UCSD-AML1 (cell line): ENCODE measurements around the gene KCNH6.
A peak's percentile ranks its signal among the peaks of the same experiment; 100 is the strongest.

Source experiments
- DNase-seq: peaks from one replicate; lab custom pipeline; 2025; ENCODE audit not compliant: unreplicated experiment; lab: John Stamatoyannopoulos, UW

Gene KCNH6

GRCh38 chr17:63534078-63534570 is 11.0 kb downstream of the KCNH6 start:
- DNase-seq: no peak

- DNase-seq: no peak
Measured at GRCh38 chr17:63534816-63535455, 11.8 kb downstream of the KCNH6 start.

DNA sequence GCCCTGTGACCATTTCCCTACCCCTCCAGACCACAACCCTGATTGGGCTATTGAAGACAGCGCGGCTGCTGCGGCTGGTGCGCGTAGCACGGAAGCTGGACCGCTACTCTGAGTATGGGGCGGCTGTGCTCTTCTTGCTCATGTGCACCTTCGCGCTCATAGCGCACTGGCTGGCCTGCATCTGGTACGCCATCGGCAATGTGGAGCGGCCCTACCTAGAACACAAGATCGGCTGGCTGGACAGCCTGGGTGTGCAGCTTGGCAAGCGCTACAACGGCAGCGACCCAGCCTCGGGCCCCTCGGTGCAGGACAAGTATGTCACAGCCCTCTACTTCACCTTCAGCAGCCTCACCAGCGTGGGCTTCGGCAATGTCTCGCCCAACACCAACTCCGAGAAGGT is 12.5 kb downstream of the KCNH6 start:
- DNase-seq: no peak

GRCh38 chr17:63537001-63537400 is 13.8 kb downstream of the KCNH6 start:
- DNase-seq: no peak

DNA sequence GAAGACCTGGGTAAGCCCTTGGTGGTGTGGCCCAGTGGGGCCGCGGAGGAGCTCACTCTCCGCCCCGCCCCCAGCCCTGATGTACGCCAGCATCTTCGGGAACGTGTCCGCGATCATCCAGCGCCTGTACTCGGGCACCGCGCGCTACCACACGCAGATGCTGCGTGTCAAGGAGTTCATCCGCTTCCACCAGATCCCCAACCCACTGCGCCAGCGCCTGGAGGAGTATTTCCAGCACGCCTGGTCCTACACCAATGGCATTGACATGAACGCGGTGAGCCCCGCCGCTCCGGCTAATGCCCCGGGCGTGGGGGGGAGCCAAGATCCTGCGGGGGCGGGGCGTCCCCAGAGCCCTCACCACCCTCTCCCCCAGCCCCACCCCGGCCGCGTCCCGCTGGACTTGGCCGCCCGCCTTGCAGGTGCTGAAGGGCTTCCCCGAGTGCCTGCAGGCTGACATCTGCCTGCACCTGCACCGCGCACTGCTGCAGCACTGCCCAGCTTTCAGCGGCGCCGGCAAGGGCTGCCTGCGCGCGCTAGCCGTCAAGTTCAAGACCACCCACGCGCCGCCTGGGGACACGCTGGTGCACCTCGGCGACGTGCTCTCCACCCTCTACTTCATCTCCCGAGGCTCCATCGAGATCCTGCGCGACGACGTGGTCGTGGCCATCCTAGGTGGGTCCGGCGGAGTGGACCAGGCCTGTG is 15.0 kb downstream of the KCNH6 start:
- no peak for DNase-seq

DNA sequence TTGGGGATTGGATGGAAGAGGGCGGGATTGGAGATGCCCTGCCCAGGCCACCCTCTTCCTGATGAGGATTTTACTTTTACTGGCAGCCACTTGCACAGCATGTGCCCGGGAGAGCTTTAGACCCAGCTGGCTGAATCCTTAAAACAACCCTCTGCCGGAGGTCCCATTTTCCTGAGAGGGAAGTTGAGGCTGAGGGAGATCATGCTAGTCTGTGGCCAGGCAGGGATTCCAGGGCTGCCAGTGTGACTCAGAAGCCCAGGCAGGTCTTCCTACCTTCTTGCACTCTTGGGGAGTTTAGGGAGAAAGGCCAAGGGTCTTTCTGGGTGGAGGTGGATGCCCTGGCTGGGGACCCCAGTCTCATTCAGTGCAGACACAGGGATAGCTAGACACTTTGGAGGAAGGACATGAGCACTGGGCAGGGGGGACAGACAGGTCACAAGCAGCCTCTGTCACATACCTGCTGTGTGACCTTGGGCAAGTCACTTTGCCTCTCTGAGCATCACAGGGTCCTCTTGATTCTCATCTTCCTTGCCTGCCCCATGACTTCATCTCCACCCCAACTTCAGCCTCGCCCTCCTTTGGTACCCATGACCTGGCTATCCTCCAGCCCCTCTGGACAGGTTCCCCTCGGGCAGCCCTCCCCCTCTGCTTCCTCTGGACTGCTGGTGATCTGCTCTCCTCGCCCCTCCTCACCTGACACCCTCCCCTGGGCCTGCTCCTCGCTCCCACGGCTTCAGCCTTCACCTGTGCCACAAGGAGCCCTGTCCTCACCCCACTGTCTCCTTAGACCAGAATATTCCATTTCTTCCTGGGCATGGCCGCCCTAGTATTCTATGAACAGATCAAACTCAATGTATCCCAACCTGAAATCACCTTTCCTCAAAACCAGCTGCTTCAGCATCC is 15.8 kb downstream of the KCNH6 start:
- DNase-seq: no peak

DNA sequence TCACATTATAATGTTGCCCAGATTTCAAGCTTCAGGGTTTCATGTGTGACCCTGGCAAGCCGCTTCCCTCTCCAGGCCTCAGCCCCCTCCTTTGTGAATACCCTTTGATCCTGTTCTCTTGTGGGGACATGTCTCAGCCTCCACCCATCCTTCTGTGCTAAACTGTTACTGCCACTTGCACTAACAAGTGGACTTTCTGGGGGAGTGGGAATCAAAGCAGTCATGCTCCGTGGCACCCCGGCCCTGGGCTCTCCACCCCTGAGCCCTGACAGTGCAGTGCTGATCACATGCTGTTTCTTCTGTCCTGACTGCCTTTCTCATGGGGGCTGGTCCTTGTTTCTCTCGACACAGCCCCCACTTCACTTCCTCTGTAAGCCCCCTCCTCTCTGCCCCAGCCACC is 17.4 kb downstream of the KCNH6 start:
- DNase-seq: no peak

DNA sequence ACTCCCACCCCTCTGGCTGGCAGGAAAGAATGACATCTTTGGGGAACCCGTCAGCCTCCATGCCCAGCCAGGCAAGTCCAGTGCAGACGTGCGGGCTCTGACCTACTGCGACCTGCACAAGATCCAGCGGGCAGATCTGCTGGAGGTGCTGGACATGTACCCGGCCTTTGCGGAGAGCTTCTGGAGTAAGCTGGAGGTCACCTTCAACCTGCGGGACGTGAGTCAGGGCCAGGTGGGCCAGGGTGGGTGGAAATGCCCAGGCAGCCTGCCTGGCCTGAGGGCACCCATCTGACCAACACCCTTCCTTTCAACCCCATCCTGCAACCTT is 19.0 kb downstream of the KCNH6 start:
- DNase-seq: no peak

- DNase-seq: no peak
Measured at GRCh38 chr17:63542942-63543821, 20.0 kb downstream of the KCNH6 start.

DNA sequence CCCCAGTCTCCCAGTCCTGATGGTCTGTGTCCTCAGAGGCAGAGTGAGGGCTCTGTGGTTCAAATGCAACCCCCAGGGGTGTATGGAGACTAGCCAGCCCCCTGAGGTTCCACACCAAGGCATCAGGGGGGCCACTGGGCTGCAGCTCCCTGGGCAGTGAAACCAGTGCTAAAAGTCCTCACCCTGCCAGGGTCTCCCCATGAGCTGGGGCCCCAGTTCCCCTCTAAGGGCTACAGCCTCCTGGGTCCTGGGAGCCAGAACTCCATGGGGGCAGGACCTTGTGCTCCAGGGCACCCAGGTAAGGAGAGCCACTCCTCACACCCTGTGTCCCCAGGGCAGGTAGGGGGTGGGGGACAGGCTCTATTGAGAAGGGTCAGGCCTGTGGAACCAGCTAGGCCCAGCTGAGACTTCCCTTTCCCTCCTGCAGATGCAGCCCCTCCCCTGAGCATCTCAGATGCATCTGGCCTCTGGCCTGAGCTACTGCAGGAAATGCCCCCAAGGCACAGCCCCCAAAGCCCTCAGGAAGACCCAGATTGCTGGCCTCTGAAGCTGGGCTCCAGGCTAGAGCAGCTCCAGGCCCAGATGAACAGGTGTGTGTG is 20.8 kb downstream of the KCNH6 start:
- DNase-seq: no peak

DNA sequence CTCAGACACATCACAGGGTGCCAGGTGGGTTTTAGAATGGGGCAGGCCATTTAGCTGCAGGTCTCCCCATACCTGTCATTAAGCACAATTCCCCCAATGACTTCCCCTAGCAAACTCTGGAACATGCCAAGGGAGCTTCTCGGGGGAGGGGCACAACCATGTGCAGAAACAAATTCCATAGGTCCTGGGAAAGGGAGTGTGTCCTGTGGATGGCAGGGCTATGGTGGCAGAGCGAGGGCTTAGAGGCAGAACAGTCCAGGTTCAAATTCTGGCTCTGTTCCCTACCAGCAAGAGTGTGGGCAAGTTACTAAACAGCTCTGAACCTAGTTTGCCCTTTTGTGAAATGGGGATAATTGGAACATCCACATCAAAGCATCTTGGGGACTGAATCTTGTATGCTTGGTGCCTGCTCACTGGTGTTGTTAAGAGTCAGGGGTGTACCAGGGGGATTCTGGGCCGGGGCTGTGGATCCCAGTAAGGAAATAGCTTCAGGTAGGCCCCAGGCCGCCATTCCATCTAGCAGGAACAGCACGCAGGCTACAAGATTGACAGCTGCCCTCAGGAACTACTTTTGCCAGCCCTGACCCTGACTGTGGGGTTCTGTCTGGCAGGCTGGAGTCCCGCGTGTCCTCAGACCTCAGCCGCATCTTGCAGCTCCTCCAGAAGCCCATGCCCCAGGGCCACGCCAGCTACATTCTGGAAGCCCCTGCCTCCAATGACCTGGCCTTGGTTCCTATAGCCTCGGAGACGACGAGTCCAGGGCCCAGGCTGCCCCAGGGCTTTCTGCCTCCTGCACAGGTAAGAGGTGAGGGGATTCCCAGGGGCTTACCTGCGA is 21.5 kb downstream of the KCNH6 start:
- DNase-seq: no peak

DNA sequence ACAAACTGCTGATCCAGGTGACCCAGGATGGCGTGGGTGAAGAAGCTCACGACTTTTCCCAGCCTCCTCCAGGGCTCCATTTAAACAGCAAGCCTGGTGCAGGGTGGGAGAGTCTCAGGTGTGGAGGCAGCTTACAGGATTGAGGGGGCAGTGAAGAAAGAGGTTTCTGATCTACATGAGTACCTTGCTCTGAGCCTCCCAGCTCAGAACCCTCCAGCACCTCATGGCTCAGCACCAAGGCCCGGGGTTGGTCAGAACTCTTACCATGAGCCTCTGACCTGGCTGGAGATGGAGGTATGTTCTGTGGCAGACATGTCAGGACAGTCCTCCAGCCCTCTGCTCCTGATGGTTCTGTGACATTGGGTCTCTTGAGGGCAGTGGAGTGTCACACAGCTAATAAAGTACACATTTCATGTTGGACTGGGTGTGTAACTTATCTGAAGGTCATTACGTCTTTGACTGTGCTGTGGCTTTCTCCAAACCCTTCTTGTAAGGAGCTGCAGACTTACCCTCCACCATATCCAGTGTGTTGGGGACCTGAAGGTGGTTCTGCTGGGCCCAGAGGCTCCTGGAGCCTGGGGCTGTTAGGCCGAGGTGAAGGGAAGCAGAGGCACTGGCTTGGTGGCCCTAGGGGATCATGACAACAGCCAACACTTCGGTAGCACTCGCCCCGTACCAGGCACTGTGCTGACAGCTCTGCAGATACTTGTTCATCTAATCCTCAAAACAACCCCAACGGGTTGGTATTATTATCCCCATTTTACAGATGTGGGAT is 23.3 kb downstream of the KCNH6 start:
- DNase-seq: no peak

- DNase-seq: no peak
Measured at GRCh38 chr17:63547083-63547523, 23.9 kb downstream of the KCNH6 start.

DNA sequence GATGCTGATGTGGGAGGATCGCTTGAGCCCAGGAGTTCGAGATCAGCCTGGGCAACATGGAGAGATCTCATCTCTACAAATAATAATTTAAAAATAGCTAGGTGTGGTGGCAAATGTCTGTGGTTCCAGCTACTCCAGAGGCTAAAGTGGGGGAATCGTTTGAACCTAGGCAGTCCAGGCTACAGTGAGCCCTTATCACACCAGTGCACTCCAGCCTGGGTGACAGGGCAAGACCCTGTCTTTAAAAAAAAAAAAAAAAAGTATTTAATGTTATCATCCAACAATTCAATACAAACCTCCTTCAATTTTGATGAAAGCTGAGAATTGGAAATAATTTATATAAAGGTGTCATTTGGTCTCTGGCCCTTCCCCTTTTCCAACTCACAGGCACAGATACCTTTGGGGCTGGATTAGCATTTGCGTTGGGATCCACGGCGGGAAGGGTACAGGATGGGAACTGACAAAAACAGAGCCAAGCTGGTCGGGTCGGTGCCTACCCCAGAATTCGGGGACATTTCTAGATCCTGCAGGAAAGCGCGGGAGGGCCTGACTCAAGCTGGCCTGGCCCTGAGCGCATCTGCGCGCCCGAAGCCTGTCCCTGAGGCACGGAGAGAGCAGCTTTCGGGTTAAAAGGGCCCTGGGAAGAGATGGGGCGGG is 26.3 kb downstream of the KCNH6 start:
- DNase-seq: no peak

GRCh38 chr17:63549946-63550816 is 27.0 kb downstream of the KCNH6 start, which contains the start of gene DCAF7:
Gene DCAF7, plus strand, starts transcription at chr17:63550477. Its CDS starts 201 bp downstream, at chr17:63550678.
- DNase-seq: peak; percentile 98

DNA sequence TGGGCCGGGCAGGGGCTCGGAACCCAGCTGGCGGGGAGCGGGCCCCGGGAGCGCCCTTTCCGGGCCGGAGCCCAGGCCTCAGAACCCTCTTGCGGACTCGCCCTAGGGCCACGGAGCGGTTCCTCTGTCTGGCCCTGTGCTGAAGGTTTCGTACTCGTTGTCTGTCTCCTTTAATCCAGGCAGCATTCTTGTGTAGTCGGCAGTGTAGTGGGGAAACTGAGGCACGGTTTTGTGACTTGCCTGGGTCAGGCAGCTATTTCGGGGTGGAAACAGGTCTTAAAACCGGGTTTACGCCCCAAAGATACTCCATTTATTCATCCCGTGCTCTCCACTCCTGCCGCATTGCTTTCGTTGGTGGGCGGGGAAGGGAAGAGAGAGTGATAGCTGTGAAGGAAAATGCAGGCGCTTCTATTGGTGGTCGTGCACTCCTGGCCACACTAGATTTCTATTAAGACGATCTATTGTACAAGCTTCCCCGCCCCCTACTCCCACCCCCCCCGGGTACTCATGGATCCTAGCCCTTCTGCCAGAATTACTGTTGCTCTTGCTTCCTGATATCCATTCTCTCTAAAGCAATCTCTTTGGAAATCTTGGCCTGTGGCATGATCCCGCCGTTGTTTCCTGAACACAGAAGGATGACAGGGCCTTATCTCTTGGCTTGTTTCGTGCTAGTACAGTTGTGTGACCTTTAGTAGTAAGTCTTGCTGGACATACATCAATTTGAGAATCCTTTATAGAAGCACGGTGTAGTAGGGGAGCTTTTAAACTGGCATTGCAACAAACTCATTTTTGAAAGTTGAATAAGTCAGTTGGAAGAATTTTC is 27.9 kb downstream of the KCNH6 start:
- DNase-seq: peak; percentile 49
